Measurements from ENCODE around the gene WAS. TPM values are rescaled to one million over a fixed set of nuclear protein-coding genes. Genes with fewer than 3 reads are reported as not detected.
"Not testable (repeated sequence)": the region's sequence is repeated elsewhere in the genome, so short reads cannot be mapped to it uniquely, and the experiment has no call there.

The WAS gene
- total RNA-seq, 1 experiment from 2014 or later, result 0.24 TPM

- Histone ChIP-seq H3K18ac (ENCODE audit: insufficient read length, low read depth, low read length) (no peak overlapping the region), H2BK5ac (ENCODE audit: insufficient read length, low read length) (no peak overlapping the region), H3K27ac (ENCODE audit: insufficient read length, low read depth, low read length) (no peak overlapping the region), H3K14ac (ENCODE audit: insufficient read depth, low read length) (no peak overlapping the region), H4K20me1 (ENCODE audit: control insufficient read depth, insufficient read depth, insufficient read length) (no peaks in the 10 kb centered on the region), H3K9me3 (ENCODE audit: control insufficient read depth, low read depth, low read length) (peaks cover 42% of the 10 kb centered on the region), H2BK20ac (ENCODE audit: low read depth, low read length, poor library complexity, severe bottlenecking) (no peak overlapping the region), H2BK12ac (ENCODE audit: insufficient read length, low read depth, low read length) (no peak overlapping the region), H3K9ac (ENCODE audit: extremely low read depth, insufficient read length, low read length) (no peak overlapping the region), H3K27me3 (ENCODE audit: insufficient read depth, low read length) (no peaks in the 10 kb centered on the region), H2BK15ac (ENCODE audit: low read depth, low read length) (no peak overlapping the region), H3K4ac (ENCODE audit: low read depth, low read length) (no peak overlapping the region), H2AFZ (ENCODE audit: low read length) (no peak overlapping the region), H4K8ac (replicated peaks; ENCODE audit: insufficient read length, low read depth, low read length) (no peak overlapping the region), H4K5ac (ENCODE audit: insufficient read length, low read depth, low read length) (no peak overlapping the region), H2AK5ac (ENCODE audit: insufficient read length, low read length) (no peak overlapping the region), H3T11ph (ENCODE audit: low read length) (no peak overlapping the region), H4K91ac (ENCODE audit: insufficient read length, low read depth, low read length) (no peak overlapping the region), H3K79me2 (ENCODE audit: insufficient read depth, low read length) (no peaks in the 10 kb centered on the region), H3K23ac (ENCODE audit: insufficient read length, low read depth, low read length) (no peak overlapping the region), H3K79me1 (ENCODE audit: insufficient read depth, low read depth, low read length, poor library complexity, severe bottlenecking) (no peaks in the 10 kb centered on the region), H3K4me1 (ENCODE audit: insufficient read depth, low read length) (no peaks in the 10 kb centered on the region), H2BK120ac (ENCODE audit: low read depth, low read length, poor library complexity, severe bottlenecking) (no peak overlapping the region), H3K4me2 (ENCODE audit: insufficient read depth, insufficient read length, low read length) (peak overlapping the region; percentile 52), H3K23me2 (ENCODE audit: insufficient read length, low read depth, low read length, poor library complexity, severe bottlenecking) (peaks cover 6% of the 10 kb centered on the region), H3K56ac (ENCODE audit: insufficient read length, low read depth, low read length) (no peak overlapping the region)
- Mint-ChIP-seq H3K27me3 (ENCODE audit: low read depth) (peaks cover 2% of the 10 kb centered on the region), H3K36me3 (ENCODE audit: insufficient read depth in 1 of 3, low read depth in 3 of 3) (peaks cover 0 to 3% (median 3%) of the 10 kb centered on the region in 3 experiments; a peak in 4 of 7 replicates), H3K4me1 (peaks cover 7 to 8% of the 10 kb centered on the region in 2 experiments), H3K27ac (no peak overlapping the region), H3K4me3 (peak overlapping the region; percentile 86 to 93), H3K9me3 (peaks cover 62 to 72% of the 10 kb centered on the region in 2 experiments)
- WGBS (ENCODE audit: extremely low coverage, insufficient read length, low lambda C conversion rate), result no CpG with 5 or more reads among the region's 10 CpGs
- no peak for TF ChIP-seq CTCF (conservative IDR thresholded peaks at IDR 0.05)
- no peak for DNase-seq
Observed at GRCh38 chrX:48677516-48677915, 6.1 kb upstream of the WAS start.

GRCh38 chrX:48680467-48680866 lies 3.1 kb upstream of the WAS start:
- not testable (repeated sequence) for DNase-seq; H3K56ac ChIP-seq (ENCODE audit: insufficient read length, low read depth, low read length); H4K8ac ChIP-seq (replicated peaks; ENCODE audit: insufficient read length, low read depth, low read length); H3T11ph ChIP-seq (ENCODE audit: low read length); H3K4me2 ChIP-seq (ENCODE audit: insufficient read depth, insufficient read length, low read length); H3K18ac ChIP-seq (ENCODE audit: insufficient read length, low read depth, low read length); H4K91ac ChIP-seq (ENCODE audit: insufficient read length, low read depth, low read length); H2BK15ac ChIP-seq (ENCODE audit: low read depth, low read length); H4K20me1 ChIP-seq (ENCODE audit: control insufficient read depth, insufficient read depth, insufficient read length); H3K4ac ChIP-seq (ENCODE audit: low read depth, low read length); H2AK5ac ChIP-seq (ENCODE audit: insufficient read length, low read length); H3K23me2 ChIP-seq (ENCODE audit: insufficient read length, low read depth, low read length, poor library complexity, severe bottlenecking); H3K27ac Mint-ChIP-seq; H4K5ac ChIP-seq (ENCODE audit: insufficient read length, low read depth, low read length); H3K27ac ChIP-seq (ENCODE audit: insufficient read length, low read depth, low read length); H3K27me3 Mint-ChIP-seq (ENCODE audit: low read depth); H3K27me3 ChIP-seq (ENCODE audit: insufficient read depth, low read length); H2BK12ac ChIP-seq (ENCODE audit: insufficient read length, low read depth, low read length); H3K4me3 Mint-ChIP-seq; H3K36me3 Mint-ChIP-seq (ENCODE audit: insufficient read depth in 1 of 3, low read depth in 3 of 3); H3K4me1 Mint-ChIP-seq; H3K79me2 ChIP-seq (ENCODE audit: insufficient read depth, low read length); H3K4me1 ChIP-seq (ENCODE audit: insufficient read depth, low read length); H3K9ac ChIP-seq (ENCODE audit: extremely low read depth, insufficient read length, low read length); H3K14ac ChIP-seq (ENCODE audit: insufficient read depth, low read length); H2BK120ac ChIP-seq (ENCODE audit: low read depth, low read length, poor library complexity, severe bottlenecking); H2BK5ac ChIP-seq (ENCODE audit: insufficient read length, low read length); H3K23ac ChIP-seq (ENCODE audit: insufficient read length, low read depth, low read length); H3K79me1 ChIP-seq (ENCODE audit: insufficient read depth, low read depth, low read length, poor library complexity, severe bottlenecking); H2BK20ac ChIP-seq (ENCODE audit: low read depth, low read length, poor library complexity, severe bottlenecking); H2AFZ ChIP-seq (ENCODE audit: low read length)
- no CpG with 5 or more reads among the region's 2 CpGs for WGBS (ENCODE audit: extremely low coverage, insufficient read length, low lambda C conversion rate)
- H3K9me3 ChIP-seq (ENCODE audit: control insufficient read depth, low read depth, low read length), result peaks cover 47% of the 10 kb centered on the region
- H3K9me3 Mint-ChIP-seq, result peaks cover 65 to 80% of the 10 kb centered on the region in 2 experiments
